Retinal pigment epithelial cell (primary cell): ENCODE measurements around the gene PLXNB1.

Source experiments
- DNase-seq: peaks from one replicate; pipeline ENCODE4 v3.0.0-alpha.2; 2010; ENCODE audit warnings: low read depth
- H3K4me3 ChIP-seq: 2 replicates; pipeline ENCODE4 v1.5.1; 2011; ENCODE audit warnings: mild to moderate bottlenecking, low read length, control low read depth, moderate library complexity
- TF ChIP-seq, protein P1 (sequence below): conservative IDR thresholded peaks from 2 replicates; pipeline ENCODE4 v1.5.1; 2011; ENCODE audit warnings: low read depth, low read length, control low read depth, inconsistent platforms

The PLXNB1 gene

DNA sequence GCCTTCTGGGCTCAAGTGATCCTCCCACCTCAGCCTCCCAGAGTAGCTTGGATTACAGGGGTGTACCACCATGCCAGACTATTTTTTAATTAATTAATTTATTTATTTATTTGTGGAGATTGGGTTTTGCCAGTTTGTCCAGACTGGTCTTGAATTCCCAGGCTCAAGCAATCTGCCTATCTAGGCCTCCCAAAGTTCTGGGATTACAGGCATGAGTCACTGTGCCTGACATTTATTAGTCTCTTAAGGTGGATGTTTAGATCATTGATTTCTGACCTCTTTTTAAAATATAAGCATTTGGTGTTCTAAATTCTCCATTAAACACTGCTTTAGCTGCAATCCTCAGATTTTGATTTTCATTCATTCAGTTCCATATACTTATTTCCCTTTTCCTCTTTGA lies 42.3 kb downstream of the PLXNB1 start:
- no peak overlapping the region for H3K4me3 ChIP-seq
- TF ChIP-seq, protein P1, sequence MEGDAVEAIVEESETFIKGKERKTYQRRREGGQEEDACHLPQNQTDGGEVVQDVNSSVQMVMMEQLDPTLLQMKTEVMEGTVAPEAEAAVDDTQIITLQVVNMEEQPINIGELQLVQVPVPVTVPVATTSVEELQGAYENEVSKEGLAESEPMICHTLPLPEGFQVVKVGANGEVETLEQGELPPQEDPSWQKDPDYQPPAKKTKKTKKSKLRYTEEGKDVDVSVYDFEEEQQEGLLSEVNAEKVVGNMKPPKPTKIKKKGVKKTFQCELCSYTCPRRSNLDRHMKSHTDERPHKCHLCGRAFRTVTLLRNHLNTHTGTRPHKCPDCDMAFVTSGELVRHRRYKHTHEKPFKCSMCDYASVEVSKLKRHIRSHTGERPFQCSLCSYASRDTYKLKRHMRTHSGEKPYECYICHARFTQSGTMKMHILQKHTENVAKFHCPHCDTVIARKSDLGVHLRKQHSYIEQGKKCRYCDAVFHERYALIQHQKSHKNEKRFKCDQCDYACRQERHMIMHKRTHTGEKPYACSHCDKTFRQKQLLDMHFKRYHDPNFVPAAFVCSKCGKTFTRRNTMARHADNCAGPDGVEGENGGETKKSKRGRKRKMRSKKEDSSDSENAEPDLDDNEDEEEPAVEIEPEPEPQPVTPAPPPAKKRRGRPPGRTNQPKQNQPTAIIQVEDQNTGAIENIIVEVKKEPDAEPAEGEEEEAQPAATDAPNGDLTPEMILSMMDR, result no peak
- no peak for DNase-seq

DNA sequence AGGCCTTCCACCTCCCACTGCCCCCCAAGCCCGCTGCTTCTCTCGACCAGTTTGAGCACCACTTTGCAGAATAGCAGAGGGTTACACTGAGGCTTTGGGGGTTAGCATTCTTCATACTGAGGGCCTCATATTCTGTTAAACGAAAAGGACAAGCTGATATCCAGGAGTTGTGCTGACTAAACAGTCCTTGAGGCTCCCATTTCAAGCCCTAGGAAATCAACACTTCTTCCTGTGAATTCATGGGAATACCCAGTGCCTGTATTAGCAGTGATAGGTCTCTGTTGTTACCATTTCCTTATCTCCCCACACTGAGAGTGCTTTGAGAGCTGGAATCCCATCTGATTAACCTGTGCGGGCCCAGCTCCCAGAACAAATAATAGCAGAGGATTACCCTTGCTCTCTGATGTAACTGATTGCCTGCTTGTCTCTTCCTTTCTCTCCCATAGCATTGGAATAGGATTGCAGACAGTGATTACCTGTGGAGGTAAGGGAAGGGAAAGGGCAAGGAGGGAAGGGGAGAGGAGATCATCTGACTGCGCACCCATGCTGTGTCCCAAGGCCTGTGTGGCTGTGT lies 56.9 kb downstream of the PLXNB1 start:
- DNase-seq, result no peak
- no peak overlapping the region for H3K4me3 ChIP-seq
- TF ChIP-seq, protein P1, result no peak

- no peak overlapping the region for H3K4me3 ChIP-seq
- no peak for DNase-seq
- TF ChIP-seq, protein P1, result no peak
These were observed 57.5 kb downstream of the PLXNB1 start for GRCh38 chr3:48372377-48372770.

DNA sequence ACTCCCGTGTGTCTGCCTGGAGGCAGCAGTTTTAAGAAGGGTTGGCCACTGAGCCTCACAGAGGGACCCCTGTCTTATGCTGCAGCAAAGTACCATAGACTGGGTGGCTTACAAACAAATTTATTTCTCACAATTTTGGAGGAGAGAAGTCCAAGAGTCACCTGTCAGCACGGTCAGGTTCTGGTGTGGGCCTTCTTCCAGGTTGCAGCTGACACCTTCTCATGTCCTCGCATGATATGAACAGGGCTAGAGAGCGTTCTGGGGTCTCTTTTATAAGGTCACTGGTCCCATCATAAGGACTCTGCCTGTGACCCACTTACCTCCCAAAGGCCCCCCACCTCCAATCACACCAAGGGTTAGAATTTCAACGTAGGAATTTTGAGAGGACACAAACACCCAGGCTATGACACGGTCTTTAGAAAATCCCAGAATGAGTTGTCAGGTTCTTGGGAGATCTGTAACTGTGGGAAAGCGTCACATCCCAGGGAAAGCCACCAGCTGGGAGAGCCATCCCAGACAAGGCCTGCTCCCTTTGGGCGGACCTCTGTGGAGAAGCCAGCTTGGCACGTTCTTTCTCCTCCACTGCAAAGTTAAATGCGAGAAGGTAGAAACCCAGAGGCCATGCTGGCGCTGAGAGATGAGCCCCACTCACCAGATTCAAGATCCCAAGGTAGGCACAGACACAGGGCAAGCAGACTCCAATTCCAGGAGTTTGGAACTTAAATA lies 58.1 kb downstream of the PLXNB1 start, which contains the start of gene FBXW12:
Gene FBXW12, plus strand, starts transcription at position 569 of the 726 bp plus-strand sequence. CDS start 549 bp downstream, outside the sequence.
- no peak within 1 kb of the TSS for H3K4me3 ChIP-seq
- no peak for DNase-seq
- TF ChIP-seq, protein P1, result no peak

DNA sequence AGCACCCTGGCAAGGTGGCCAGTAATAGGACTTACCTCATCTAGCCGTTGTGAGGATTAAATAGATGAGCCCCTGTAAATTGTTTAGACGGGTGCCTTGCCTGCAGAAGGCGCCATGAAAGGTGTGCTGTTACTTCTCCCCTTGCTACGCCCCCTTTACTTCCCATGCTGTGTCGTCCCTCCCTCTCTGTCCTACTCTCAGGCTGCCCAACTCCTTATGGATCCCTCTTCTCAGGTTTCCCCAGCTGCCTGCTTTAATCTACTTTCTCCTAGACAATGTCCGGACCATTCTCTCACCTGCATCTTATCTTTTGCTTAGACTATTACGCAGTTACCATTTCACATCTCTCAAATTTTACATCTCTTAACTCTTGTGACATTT lies 59.6 kb downstream of the PLXNB1 start:
- no peak overlapping the region for H3K4me3 ChIP-seq
- DNase-seq, result no peak
- TF ChIP-seq, protein P1, result no peak

DNA sequence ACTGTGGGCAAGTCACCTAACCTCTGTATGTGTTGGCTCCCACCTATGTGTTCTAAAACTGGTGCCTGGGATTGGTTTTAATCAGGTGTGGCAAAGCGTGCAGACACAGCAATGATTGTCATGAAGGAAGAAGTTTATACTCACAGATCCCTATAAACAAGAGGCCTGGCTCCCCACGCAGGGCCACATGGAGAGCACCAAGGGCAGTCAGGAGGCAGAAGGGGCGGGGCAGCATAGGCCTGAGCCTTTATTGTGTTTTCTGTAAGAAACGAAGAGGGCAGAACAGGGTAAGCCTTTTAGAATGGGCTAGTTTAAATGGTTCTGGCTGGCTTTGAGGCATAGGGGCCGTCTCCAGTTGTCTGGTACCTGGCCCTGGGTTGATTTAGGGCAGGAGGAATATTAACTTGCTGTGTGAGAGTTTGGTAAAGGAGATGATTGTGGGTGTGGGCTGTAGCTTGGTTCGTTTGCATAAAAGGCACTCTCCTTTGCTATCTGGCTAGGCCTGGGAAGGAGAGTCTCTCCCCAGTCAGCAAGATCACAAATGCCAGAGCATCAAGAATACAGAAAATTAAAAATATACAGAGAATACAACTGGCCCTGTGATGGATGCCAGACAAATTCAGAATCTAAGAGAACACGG lies 60.1 kb downstream of the PLXNB1 start:
- H3K4me3 ChIP-seq, result no peak overlapping the region
- TF ChIP-seq, protein P1, result no peak
- DNase-seq, result no peak
